GM13977 (cell line): ENCODE results near the gene CLMP.
"Not testable (repeated sequence)": the region's sequence is repeated elsewhere in the genome, so short reads cannot be mapped to it uniquely, and the experiment has no call there.

Experiments
- DNase-seq: peaks from one replicate; pipeline ENCODE4 v3.0.0; 2012; ENCODE audit warnings: low spot score
- CTCF ChIP-seq: IDR thresholded peaks from 2 replicates; pipeline ENCODE4 v1.5.1; 2012; ENCODE audit warnings: mild to moderate bottlenecking, control low read depth; ENCODE audit not compliant: insufficient read depth; ENCODE audit errors: extremely low read depth, missing control alignments
- in situ Hi-C: fragments of 300-500 bp; cut with MboI; formaldehyde crosslinking; loops from one replicate; pipeline ENCODE4 v1.12.0; 2022; ENCODE audit warnings: low sequenced_read_pairs, low pct_unique_long_range_greater_than_20kb, mixed read lengths, inconsistent platforms; ENCODE audit not compliant: unreplicated experiment

Gene CLMP

DNA sequence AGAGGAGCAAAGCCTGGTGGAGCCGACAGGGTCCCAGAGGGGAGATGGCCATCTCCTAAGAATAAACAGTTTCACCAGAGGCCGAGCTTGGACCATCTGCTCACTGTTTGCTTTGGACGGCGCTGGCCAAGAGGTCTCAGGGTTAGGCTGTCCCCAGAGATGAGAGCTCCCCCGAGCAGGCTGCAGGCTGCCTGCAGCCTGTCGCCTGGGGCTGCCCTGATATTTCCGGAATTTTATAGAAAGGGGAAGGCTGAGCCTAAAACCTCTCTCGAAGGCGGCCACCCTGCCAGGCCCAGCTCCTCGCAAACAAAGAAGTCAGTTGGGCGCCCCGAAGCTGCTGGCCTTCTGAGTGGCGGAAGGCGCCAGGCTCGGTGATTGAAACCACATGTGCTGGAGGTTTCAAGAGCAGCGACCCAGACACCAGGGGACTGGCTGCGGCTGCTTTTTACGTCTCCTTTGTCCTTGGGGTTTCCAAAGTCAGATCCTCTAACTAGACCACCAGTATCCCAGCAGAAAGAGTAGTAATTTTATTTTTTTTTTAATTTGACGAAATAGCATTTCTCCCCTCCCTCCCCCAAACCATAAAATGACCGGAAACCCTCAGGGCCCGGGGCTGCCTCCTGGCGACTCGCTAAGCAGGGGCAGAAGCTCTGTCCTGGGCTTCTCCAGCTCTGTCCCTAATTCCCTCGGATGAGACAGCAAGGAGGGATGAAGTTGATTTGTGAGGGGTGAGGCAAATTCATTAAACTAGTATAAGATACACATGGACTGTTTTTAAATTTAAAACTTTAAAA lies 57.4 kb downstream of the CLMP start:
- no peak for TF ChIP-seq CTCF
- DNase-seq, result peak; percentile 33
- in situ Hi-C loops, result no loop called here

DNA sequence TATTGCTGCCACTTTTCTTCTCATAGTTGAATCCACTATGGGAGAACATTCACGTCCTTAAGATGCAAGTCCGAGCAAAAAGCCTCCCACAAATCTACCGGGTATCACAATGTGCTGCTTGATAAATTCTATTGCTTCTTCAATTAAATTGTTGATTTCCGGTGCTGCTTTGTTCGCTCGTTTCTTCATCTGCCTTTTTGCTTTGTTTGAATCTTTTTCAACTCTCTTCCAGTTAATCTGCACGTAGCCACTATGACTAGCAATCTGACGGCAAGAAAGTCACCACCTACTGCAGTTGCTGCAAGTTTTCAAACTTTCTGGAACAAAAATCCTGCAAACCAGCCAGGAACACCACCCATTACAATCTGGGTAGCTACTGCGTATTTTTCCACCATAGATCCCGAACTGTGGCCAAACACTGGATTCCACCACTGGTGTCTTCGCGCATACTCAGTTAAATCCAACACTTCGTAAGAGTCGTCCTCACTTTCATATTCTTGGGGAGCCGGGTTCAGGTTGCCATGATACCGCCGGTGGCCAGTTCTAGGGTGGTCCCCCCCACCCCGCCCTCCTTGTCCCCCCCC lies 59.1 kb downstream of the CLMP start:
- DNase-seq, result no peak
- no peak for TF ChIP-seq CTCF
- in situ Hi-C loops, result no loop called here

- no peak for DNase-seq
- TF ChIP-seq CTCF, result no peak
- in situ Hi-C loops, result no loop called here
Observed at GRCh38 chr11:123132881-123133280, 62.2 kb downstream of the CLMP start.

DNA sequence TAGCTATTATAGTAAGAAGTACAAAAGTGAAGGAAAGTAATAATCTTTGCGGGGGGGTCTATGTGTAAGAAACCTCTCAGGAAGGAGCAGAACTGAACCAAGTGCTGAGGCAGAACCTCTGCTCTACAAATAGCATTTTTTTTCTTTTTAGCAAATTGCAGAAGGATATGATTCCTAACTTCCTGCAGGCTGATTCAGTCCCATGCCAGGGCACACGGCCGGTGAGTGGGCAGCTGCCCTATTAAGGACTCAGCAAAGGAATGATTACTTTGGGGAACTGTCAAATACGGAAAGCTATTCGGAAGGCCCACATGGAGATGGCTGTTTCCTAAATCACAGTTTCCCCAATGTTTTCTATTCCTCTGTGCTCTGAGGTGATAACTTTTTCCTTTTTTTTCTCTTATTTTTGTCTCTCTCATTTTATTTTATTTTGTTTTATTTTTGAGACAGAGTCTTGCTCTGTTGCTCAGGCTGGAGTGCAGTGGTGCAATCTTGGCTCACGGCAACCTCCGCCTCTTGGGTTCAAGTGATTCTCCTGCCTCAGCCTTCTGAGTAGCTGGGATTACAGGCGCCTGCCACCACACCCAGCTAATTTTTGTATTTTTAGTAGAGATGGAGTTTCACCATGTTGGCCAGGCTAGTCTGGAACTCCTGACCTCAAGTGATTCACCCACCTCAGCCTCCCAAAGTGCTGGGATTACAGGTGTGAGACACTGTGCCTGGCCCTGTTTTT lies 62.8 kb downstream of the CLMP start:
- DNase-seq, in situ Hi-C loops: not testable (repeated sequence)

DNA sequence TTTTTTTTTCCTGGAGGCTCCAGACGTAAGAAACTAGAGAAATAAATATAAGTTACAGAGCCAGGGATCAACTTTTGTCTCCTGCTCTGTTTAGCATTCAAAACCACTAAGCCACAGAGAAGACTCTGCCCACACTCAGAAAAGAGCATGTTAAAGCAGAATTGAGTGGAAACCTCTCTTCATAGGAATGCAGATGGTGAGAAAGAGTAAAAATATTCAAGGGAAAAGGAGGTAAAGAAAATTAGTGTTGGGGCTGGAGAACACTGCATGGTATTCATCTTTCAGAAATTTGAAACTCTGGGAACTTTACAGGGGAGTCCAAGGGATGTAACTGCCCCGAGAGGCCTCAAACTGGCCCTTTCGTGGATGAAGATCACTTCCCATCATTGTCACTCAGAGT lies 65.1 kb downstream of the CLMP start:
- in situ Hi-C loops, result no loop called here
- TF ChIP-seq CTCF, result no peak
- DNase-seq, result no peak

DNA sequence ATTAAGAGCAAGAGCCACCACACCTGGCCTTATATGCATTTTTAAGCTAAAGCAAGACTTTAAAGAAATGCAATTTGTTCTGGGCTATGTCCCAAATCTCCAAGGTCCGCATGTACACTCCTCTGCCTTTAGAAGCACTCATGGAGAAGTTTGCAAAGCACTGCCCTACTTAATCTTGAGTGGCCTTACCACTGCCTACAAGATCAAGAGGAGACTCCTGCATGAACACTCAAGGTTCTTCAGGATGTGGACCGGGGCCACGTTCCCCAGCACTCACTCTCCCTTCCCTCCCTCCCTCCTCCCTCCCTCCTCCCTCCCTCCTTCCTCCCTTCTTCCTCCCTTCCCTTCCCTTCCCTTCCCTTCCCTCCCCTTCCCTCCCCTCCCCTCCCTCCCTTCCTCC lies 69.9 kb downstream of the CLMP start:
- DNase-seq, result no peak
- in situ Hi-C loops, result no loop called here
- TF ChIP-seq CTCF, result no peak

GRCh38 chr11:123122852-123123251 lies 72.2 kb downstream of the CLMP start:
- in situ Hi-C loops, result loop anchor here (25.0 kb wide), 1 partner anchor 439 kb away; no protein-coding TSS in a partner anchor
- TF ChIP-seq CTCF, result no peak
- DNase-seq, result no peak
